Stimulated activated CD4-positive, alpha-beta T cell treated with anti-CD3 and anti-CD28 coated beads, Interleukin-12 subunit alpha, Interleukin-12 subunit beta, amount 100 ng/mL, for 4 hours (primary cell): ENCODE data around the gene WDR47.
"Not testable (repeated sequence)": the region's sequence is repeated elsewhere in the genome, so short reads cannot be mapped to it uniquely, and the experiment has no call there.

Experiments used
- DNase-seq: peaks from one replicate; pipeline ENCODE4 v3.0.0-alpha.2; 2020

The WDR47 gene

GRCh38 chr1:109041621-109042468 is at the start of gene WDR47:
Gene WDR47 (minus strand): TSS chr1:109042102. CDS start chr1:109023512, 18,590 bp downstream.
- peak; percentile 90 for DNase-seq

GRCh38 chr1:109091078-109091838 is 49.4 kb upstream of the WDR47 start:
- no peak for DNase-seq

GRCh38 chr1:109090196-109091077 is 48.5 kb upstream of the WDR47 start, which contains the start of gene TMEM167B:
Gene TMEM167B (plus strand): TSS chr1:109090764. CDS start chr1:109090873, 109 bp downstream.
- DNase-seq, result peak; percentile 81

- no peak for DNase-seq
These were observed 47.5 kb upstream of the WDR47 start for GRCh38 chr1:109089242-109090015.

- no peak for DNase-seq
These were observed 42.9 kb upstream of the WDR47 start for GRCh38 chr1:109084563-109085517.

- no peak for DNase-seq
These were observed 42.0 kb upstream of the WDR47 start for GRCh38 chr1:109083923-109084322.

- no peak for DNase-seq
These were observed 41.6 kb upstream of the WDR47 start for GRCh38 chr1:109083501-109083900.

- no peak for DNase-seq
These were observed 38.7 kb upstream of the WDR47 start for GRCh38 chr1:109080441-109081082.

- no peak for DNase-seq
These were observed 37.3 kb upstream of the WDR47 start for GRCh38 chr1:109079240-109079622.

- DNase-seq, result no peak
These were observed 36.4 kb upstream of the WDR47 start for GRCh38 chr1:109078317-109078716.

- DNase-seq, result peak; percentile 82
These were observed 33.9 kb upstream of the WDR47 start, which contains the start of gene TAF13 for GRCh38 chr1:109075531-109076490. Gene TAF13 (minus strand): TSS chr1:109076003. CDS start chr1:109075947, 56 bp downstream.

- no peak for DNase-seq
These were observed 27.4 kb upstream of the WDR47 start for GRCh38 chr1:109069294-109069693.

GRCh38 chr1:109067883-109068282 is 26.0 kb upstream of the WDR47 start:
- no peak for DNase-seq

- no peak for DNase-seq
These were observed 23.2 kb upstream of the WDR47 start for GRCh38 chr1:109065137-109065536.

- no peak for DNase-seq
These were observed 19.3 kb upstream of the WDR47 start for GRCh38 chr1:109061183-109061582.

- DNase-seq, result no peak
These were observed 18.8 kb upstream of the WDR47 start for GRCh38 chr1:109060707-109061106.

- no peak for DNase-seq
These were observed 17.1 kb upstream of the WDR47 start for GRCh38 chr1:109059026-109059425.

GRCh38 chr1:109056064-109056463 is 14.2 kb upstream of the WDR47 start:
- DNase-seq, result no peak

GRCh38 chr1:109052145-109052544 is 10.2 kb upstream of the WDR47 start:
- not testable (repeated sequence) for DNase-seq
